Measurements from ENCODE around the gene AGAP3.

The AGAP3 gene

GRCh38 chr7:151060113-151060415, 26.2 kb upstream of the AGAP3 start:
- no peak for TF ChIP-seq CTCF (IDR thresholded peaks at IDR 0.05; ENCODE audit: low read depth, low read length)
- TF ChIP-seq MYC (IDR thresholded peaks at IDR 0.05; ENCODE audit: low read depth, low read length): no peak
- no peak for TF ChIP-seq MAX (IDR thresholded peaks at IDR 0.05; ENCODE audit: low read depth, low read length)
- TF ChIP-seq POLR2A (IDR thresholded peaks at IDR 0.05; ENCODE audit: extremely low read depth, insufficient read length): no peak
- no peak for DNase-seq (ENCODE audit: low read depth)
- peak overlapping the region; percentile 69 for H3K4me3 ChIP-seq (ENCODE audit: low read depth, low read length)

GRCh38 chr7:151060416-151061212, 25.7 kb upstream of the AGAP3 start:
- DNase-seq (ENCODE audit: low read depth): peak; percentile 71
- TF ChIP-seq POLR2A (IDR thresholded peaks at IDR 0.05; ENCODE audit: extremely low read depth, insufficient read length) (no peak), CTCF (IDR thresholded peaks at IDR 0.05; ENCODE audit: low read depth, low read length) (no peak), MAX (IDR thresholded peaks at IDR 0.05; ENCODE audit: low read depth, low read length) (no peak), MYC (IDR thresholded peaks at IDR 0.05; ENCODE audit: low read depth, low read length) (no peak)
- H3K4me3 ChIP-seq (ENCODE audit: low read depth, low read length): peak overlapping the region; percentile 69

- peak overlapping the region; percentile 69 for H3K4me3 ChIP-seq (ENCODE audit: low read depth, low read length)
- TF ChIP-seq MYC (IDR thresholded peaks at IDR 0.05; ENCODE audit: low read depth, low read length) (no peak), MAX (IDR thresholded peaks at IDR 0.05; ENCODE audit: low read depth, low read length) (no peak), POLR2A (IDR thresholded peaks at IDR 0.05; ENCODE audit: extremely low read depth, insufficient read length) (no peak), CTCF (IDR thresholded peaks at IDR 0.05; ENCODE audit: low read depth, low read length) (no peak)
- peak; percentile 79 for DNase-seq (ENCODE audit: low read depth)
Measured at GRCh38 chr7:151061213-151062110, 24.8 kb upstream of the AGAP3 start.

- DNase-seq (ENCODE audit: low read depth): no peak
- TF ChIP-seq POLR2A (IDR thresholded peaks at IDR 0.05; ENCODE audit: extremely low read depth, insufficient read length) (no peak), MYC (IDR thresholded peaks at IDR 0.05; ENCODE audit: low read depth, low read length) (no peak), MAX (IDR thresholded peaks at IDR 0.05; ENCODE audit: low read depth, low read length) (no peak)
- H3K4me3 ChIP-seq (ENCODE audit: low read depth, low read length): no peak overlapping the region
Measured at GRCh38 chr7:151062111-151062398, 24.2 kb upstream of the AGAP3 start.

- TF ChIP-seq CTCF (IDR thresholded peaks at IDR 0.05; ENCODE audit: low read depth, low read length): no peak
- no peak for TF ChIP-seq MYC (IDR thresholded peaks at IDR 0.05; ENCODE audit: low read depth, low read length)
- no peak for TF ChIP-seq POLR2A (IDR thresholded peaks at IDR 0.05; ENCODE audit: extremely low read depth, insufficient read length)
- no peak for TF ChIP-seq MAX (IDR thresholded peaks at IDR 0.05; ENCODE audit: low read depth, low read length)
- DNase-seq (ENCODE audit: low read depth): no peak
- no peak overlapping the region for H3K4me3 ChIP-seq (ENCODE audit: low read depth, low read length)
Measured at GRCh38 chr7:151062399-151063211, 23.7 kb upstream of the AGAP3 start.
